DND-41 (cell line): Measurements from ENCODE around the gene SNTB2.

ENCODE experiments used
- EZH2 ChIP-seq: IDR thresholded peaks from 3 replicates; pipeline ENCODE4 v1.6.1; 2012; ENCODE audit warnings: borderline replicate concordance, low read depth, mild to moderate bottlenecking, moderate library complexity, low read length, inconsistent platforms; ENCODE audit not compliant: severe bottlenecking
- TF ChIP-seq, protein P1 (sequence below): IDR thresholded peaks from 2 replicates; pipeline ENCODE4 v1.5.1; 2012; ENCODE audit warnings: borderline replicate concordance, low read length, moderate library complexity, mild to moderate bottlenecking; ENCODE audit not compliant: poor library complexity, severe bottlenecking; ENCODE audit errors: extremely low read depth

DNA sequence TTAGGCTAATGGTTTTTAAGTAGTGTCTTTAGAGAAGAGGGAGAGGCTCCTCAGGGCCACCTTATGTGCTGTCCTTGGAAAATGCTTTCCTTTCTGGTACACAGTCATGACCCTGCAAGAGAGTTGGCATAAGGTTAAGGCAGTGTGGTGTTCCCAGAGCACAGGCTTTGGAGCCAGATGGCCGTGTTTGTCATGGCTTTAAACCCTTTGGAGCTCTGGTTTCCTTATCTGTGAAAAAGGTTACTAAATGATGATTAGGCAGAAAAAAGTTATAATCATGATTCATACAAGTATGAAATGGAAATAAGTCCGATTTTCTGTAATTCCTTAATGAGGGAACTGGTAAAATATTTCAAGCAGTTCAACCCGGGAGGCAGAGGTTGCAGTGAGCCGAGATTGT, 41.3 kb upstream of the SNTB2 start:
- TF ChIP-seq, protein P1, sequence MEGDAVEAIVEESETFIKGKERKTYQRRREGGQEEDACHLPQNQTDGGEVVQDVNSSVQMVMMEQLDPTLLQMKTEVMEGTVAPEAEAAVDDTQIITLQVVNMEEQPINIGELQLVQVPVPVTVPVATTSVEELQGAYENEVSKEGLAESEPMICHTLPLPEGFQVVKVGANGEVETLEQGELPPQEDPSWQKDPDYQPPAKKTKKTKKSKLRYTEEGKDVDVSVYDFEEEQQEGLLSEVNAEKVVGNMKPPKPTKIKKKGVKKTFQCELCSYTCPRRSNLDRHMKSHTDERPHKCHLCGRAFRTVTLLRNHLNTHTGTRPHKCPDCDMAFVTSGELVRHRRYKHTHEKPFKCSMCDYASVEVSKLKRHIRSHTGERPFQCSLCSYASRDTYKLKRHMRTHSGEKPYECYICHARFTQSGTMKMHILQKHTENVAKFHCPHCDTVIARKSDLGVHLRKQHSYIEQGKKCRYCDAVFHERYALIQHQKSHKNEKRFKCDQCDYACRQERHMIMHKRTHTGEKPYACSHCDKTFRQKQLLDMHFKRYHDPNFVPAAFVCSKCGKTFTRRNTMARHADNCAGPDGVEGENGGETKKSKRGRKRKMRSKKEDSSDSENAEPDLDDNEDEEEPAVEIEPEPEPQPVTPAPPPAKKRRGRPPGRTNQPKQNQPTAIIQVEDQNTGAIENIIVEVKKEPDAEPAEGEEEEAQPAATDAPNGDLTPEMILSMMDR: no peak
- no peak for TF ChIP-seq EZH2
